CD8-positive, alpha-beta memory T cell (primary cell): ENCODE data around the gene KATNB1. TPM values are rescaled to one million over a fixed set of nuclear protein-coding genes. Genes with fewer than 3 reads are reported as not detected.

Source experiments
- CTCF ChIA-PET: fragments of 350-600 bp; sonication (Branson Sonifier 250); formaldehyde crosslinking; loops from one replicate; lab custom pipeline; 2021; ENCODE audit warnings: antibody characterized with exemption; lab: Charles Lee
- POLR2A ChIA-PET: fragments of 350-600 bp; sonication (Branson Sonifier 250); formaldehyde crosslinking; loops from one replicate; lab custom pipeline; 2021; ENCODE audit warnings: antibody characterized with exemption; lab: Charles Lee
- DNase-seq, 5 donors: peaks; one replicate each; pipeline versions ENCODE4 v3.0.0 to v3.0.0-alpha.2; 2020 to 2022; ENCODE audit warnings: mixed read lengths in 1 of 5
- H3K27ac ChIP-seq: one replicate; pipeline ENCODE4 v1.7.0; 2013; ENCODE audit warnings: low read depth, mild to moderate bottlenecking, low read length, moderate library complexity
- H3K27me3 ChIP-seq: 2 replicates; pipeline ENCODE4 v1.7.0; 2013; ENCODE audit warnings: low read length, mild to moderate bottlenecking; ENCODE audit not compliant: insufficient read depth, poor library complexity, severe bottlenecking
- H3K36me3 ChIP-seq: 2 replicates; pipeline ENCODE4 v1.7.0; 2013; ENCODE audit warnings: mild to moderate bottlenecking, low read length, moderate library complexity; ENCODE audit not compliant: insufficient read depth
- H3K4me1 ChIP-seq: 2 replicates; pipeline ENCODE4 v1.7.0; 2013; ENCODE audit warnings: mild to moderate bottlenecking, low read length, moderate library complexity; ENCODE audit not compliant: insufficient read depth
- H3K4me3 ChIP-seq: 2 replicates; pipeline ENCODE4 v1.7.0; 2013; ENCODE audit warnings: mild to moderate bottlenecking, low read length
- H3K9me3 ChIP-seq: 2 replicates; pipeline ENCODE4 v1.7.0; 2013; ENCODE audit warnings: mild to moderate bottlenecking, low read length
- H3K27ac Mint-ChIP-seq, 8 donors: one replicate each; pipeline ENCODE4 v1.8.0; 2020 to 2021; ENCODE audit warnings: mixed read lengths in 8 of 8, mild to moderate bottlenecking in 6 of 8, inconsistent platforms in 3 of 8, moderate library complexity in 3 of 8
- H3K27me3 Mint-ChIP-seq, 2 donors: one replicate each; pipeline ENCODE4 v1.8.0; 2020 to 2021; ENCODE audit warnings: mixed read lengths in 2 of 2, mild to moderate bottlenecking in 1 of 2, moderate library complexity in 1 of 2
- H3K36me3 Mint-ChIP-seq, 3 donors: one replicate each; pipeline ENCODE4 v1.8.0; 2020 to 2021; ENCODE audit warnings: mixed read lengths in 3 of 3, inconsistent platforms in 1 of 3, mild to moderate bottlenecking in 1 of 3
- H3K4me1 Mint-ChIP-seq, 3 donors: one replicate each; pipeline ENCODE4 v1.8.0; 2020 to 2021; ENCODE audit warnings: mixed read lengths in 3 of 3, inconsistent platforms in 1 of 3, mild to moderate bottlenecking in 1 of 3
- H3K4me3 Mint-ChIP-seq, 7 donors: one replicate each; pipeline ENCODE4 v1.8.0; 2020 to 2021; ENCODE audit warnings: mixed read lengths in 7 of 7, mild to moderate bottlenecking in 6 of 7, moderate library complexity in 4 of 7, inconsistent platforms in 2 of 7
- H3K9me3 Mint-ChIP-seq, 5 donors: one replicate each; pipeline ENCODE4 v1.8.0; 2020 to 2022; ENCODE audit warnings: mixed read lengths in 5 of 5, mild to moderate bottlenecking in 3 of 5, moderate library complexity in 2 of 5, inconsistent platforms in 1 of 5
- polyA plus RNA-seq: library from polyadenylated mRNA; unstranded; fragments of 300-500 nt; fragmentation: Illumina TruSeq; gene quantifications from one replicate; pipeline ENCODE4 v1.2.3, GENCODE V29; 2021
- total RNA-seq, 2 experiments: library from RNA; stranded (reverse); gene quantifications; one replicate each; pipeline ENCODE4 v1.2.3, GENCODE V29; 2021

Gene KATNB1
- total and polyA plus RNA-seq, 3 experiments from 2014 or later: 29.7 to 53.0 (median 50.2) TPM

DNA sequence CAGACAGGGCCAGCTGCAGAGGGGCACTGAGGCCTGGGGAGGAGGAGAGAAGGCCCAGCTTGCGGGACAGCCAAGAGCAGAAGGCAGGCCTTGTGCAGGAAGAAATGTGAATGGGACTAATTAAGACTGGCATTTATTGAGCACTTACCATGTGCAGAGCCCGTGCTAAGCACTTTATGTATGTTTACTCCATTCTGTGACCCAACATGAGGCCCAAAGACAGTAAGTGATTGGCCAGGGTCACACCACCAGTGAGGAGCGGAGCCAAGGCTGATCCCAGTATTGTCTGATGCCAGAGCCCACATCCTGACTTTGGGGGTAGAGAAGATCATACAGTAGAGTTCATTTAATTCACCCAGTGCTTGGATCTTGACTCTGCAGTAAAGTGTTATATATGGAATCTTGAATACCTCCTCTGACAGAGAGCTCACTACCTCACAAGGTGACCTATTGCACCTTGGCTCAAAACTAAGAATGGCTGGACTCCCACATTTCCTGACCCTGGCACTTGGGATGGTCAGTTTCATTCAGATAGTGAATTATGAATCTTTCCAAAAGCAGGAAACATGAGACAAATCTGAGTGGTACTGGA lies 13.6 kb downstream of the KATNB1 start:
- peaks cover 0 to 6% (median 5%) of the 10 kb centered on the region in 3 donors for H3K4me1 Mint-ChIP-seq
- H3K27me3 Mint-ChIP-seq: no peaks in the 10 kb centered on the region
- Histone ChIP-seq H3K4me3 (no peak overlapping the region), H3K9me3 (no peaks in the 10 kb centered on the region), H3K36me3 (no peaks in the 10 kb centered on the region), H3K4me1 (no peaks in the 10 kb centered on the region), H3K27ac (no peak overlapping the region), H3K27me3 (no peaks in the 10 kb centered on the region)
- no peak for DNase-seq
- ChIA-PET CTCF (no interaction called here), POLR2A (no interaction called here)
- no peak overlapping the region for H3K4me3 Mint-ChIP-seq
- peaks cover 0 to 46% (median 7%) of the 10 kb centered on the region in 3 donors for H3K36me3 Mint-ChIP-seq
- H3K9me3 Mint-ChIP-seq: no peaks in the 10 kb centered on the region
- H3K27ac Mint-ChIP-seq: peak overlapping the region in 3 of 8 donors; percentile 3 to 49 (median 23)

DNA sequence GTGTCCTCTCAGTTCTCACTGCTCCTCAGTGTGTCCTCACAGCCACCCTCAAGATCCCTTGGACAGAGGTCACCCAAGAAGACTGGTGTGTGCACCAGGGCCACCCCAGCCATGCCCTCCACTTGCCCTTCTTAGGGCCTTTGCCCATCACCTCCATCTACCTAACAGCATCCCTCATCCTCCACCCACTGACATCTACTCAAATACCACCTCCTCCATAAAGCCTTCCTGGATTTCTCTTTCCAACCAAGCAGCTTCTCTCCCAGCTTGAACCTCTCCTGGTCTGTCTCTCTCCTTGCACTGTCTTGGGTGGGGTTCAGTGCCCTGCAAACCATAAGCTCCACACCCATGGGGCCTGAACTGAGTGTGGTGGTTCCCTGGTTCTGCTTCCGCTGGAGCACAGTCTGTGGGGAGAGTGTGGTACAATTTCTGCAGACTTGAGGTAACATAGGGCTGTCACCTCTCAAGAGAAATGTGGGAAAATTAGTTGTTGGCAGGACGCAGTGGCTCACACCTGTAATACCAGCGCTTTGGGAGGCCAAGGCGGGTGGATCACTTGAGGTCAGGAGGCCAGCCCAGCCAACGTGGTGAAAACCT lies 14.4 kb downstream of the KATNB1 start:
- no peak overlapping the region for H3K27ac ChIP-seq
- ChIA-PET CTCF (no interaction called here), POLR2A (no interaction called here)
- Mint-ChIP-seq H3K36me3 (peaks cover 0 to 47% (median 7%) of the 10 kb centered on the region in 3 donors), H3K4me1 (peaks cover 0 to 6% (median 5%) of the 10 kb centered on the region in 3 donors), H3K4me3 (no peak overlapping the region), H3K9me3 (no peaks in the 10 kb centered on the region), H3K27ac (peak overlapping the region in 4 of 8 donors; percentile 11 to 85 (median 46)), H3K27me3 (no peaks in the 10 kb centered on the region)
- H3K36me3 ChIP-seq: no peaks in the 10 kb centered on the region
- no peaks in the 10 kb centered on the region for H3K27me3 ChIP-seq
- no peak for DNase-seq
- no peaks in the 10 kb centered on the region for H3K9me3 ChIP-seq
- no peaks in the 10 kb centered on the region for H3K4me1 ChIP-seq
- no peak overlapping the region for H3K4me3 ChIP-seq

DNA sequence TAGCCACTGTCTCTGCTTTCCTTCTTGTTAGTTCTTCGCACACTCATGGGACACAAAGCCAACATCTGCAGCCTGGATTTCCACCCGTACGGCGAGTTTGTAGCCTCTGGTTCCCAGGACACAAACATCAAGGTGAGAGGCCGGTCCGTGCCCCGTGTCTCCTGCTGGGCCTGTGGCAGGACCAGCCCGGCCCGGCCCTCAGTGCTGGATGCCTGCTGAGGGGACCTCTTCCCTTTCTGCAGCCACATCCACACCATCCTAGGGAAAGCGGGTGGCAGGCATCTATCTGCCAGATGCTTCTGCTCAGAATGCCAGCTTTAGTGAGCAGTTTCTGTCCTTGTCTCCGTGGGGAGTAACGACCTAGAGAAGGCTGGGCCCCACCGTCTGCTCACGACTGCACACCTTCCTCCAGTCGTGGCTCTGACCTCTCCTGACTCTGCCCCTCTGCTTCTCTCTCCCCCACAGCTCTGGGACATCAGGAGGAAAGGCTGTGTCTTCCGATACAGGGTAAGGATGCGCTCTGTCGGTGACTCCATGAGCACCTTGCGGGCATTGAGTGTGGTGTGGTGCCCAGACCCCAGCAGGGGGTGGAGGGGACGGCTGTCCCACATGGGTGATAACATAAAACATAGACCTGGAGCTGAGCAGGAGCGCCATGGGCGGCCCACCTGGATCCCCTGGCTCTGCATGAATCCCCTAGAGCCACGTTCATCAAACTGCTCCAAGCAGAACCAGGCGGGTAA lies 15.4 kb downstream of the KATNB1 start:
- no peak overlapping the region for H3K4me3 Mint-ChIP-seq
- H3K9me3 ChIP-seq: no peaks in the 10 kb centered on the region
- H3K27ac Mint-ChIP-seq: peak overlapping the region in 1 of 8 donors; percentile 58
- H3K9me3 Mint-ChIP-seq: no peaks in the 10 kb centered on the region
- H3K27me3 ChIP-seq: no peaks in the 10 kb centered on the region
- peaks cover 0 to 6% (median 5%) of the 10 kb centered on the region in 3 donors for H3K4me1 Mint-ChIP-seq
- H3K4me1 ChIP-seq: no peaks in the 10 kb centered on the region
- H3K36me3 ChIP-seq: no peaks in the 10 kb centered on the region
- ChIA-PET CTCF (no interaction called here), POLR2A (no interaction called here)
- no peaks in the 10 kb centered on the region for H3K27me3 Mint-ChIP-seq
- H3K27ac ChIP-seq: no peak overlapping the region
- DNase-seq: no peak
- H3K36me3 Mint-ChIP-seq: peaks cover 0 to 48% (median 7%) of the 10 kb centered on the region in 3 donors
- no peak overlapping the region for H3K4me3 ChIP-seq

DNA sequence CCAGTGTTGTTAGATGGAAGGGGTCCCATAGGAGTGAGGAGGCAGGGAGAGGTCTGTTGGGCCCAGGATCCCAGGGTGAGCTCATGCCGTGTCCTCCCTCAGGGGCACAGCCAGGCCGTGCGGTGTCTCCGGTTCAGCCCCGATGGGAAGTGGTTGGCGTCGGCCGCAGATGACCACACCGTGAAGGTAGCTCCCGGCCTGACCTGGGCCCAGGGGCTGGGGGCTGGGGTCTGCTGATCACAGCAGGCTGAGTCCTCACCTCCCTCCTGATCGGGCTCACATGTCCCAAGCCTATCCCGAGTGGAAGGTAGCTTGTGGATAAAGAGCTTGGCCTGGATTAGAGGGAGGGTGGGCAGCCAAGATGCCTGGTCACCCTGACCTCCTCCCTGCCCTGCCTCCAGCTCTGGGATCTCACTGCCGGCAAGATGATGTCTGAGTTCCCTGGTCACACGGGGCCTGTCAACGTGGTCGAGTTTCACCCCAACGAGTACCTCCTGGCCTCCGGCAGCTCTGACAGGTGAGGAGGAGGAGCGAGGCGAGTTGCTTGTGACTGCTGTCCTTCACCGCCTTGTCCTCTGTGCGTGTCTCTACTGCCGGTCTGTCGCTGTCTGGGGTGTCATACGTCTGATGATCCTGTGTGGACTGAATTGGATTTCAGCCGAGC lies 16.1 kb downstream of the KATNB1 start:
- no peaks in the 10 kb centered on the region for H3K27me3 ChIP-seq
- no peak overlapping the region for H3K4me3 ChIP-seq
- POLR2A ChIA-PET: no interaction called here
- Mint-ChIP-seq H3K36me3 (peaks cover 0 to 52% (median 7%) of the 10 kb centered on the region in 3 donors), H3K9me3 (no peaks in the 10 kb centered on the region), H3K27me3 (no peaks in the 10 kb centered on the region), H3K4me3 (no peak overlapping the region), H3K27ac (no peak overlapping the region), H3K4me1 (peaks cover 0 to 6% (median 5%) of the 10 kb centered on the region in 3 donors)
- no peaks in the 10 kb centered on the region for H3K4me1 ChIP-seq
- H3K9me3 ChIP-seq: no peaks in the 10 kb centered on the region
- CTCF ChIA-PET: no interaction called here
- no peak for DNase-seq
- H3K36me3 ChIP-seq: no peaks in the 10 kb centered on the region
- no peak overlapping the region for H3K27ac ChIP-seq

DNA sequence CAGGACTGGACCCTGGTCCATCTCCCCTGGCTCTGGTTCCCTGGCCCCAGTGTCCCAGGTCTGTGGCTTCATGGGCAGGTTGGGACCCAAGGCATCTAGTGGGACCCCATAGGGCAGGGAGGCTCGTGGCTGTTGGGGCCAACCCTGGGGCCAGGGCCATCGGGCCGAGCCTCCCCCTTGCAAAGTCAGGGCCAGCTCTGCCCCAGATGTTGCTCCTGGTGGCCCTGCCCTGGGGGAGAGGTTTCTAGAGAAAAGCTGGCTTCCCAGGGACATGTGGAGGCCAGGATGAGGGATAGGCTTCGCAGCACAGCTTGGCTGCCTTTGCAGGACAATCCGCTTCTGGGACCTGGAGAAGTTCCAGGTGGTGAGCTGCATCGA lies 16.6 kb downstream of the KATNB1 start:
- no peak overlapping the region for H3K4me3 Mint-ChIP-seq
- Histone ChIP-seq H3K36me3 (no peaks in the 10 kb centered on the region), H3K4me1 (no peaks in the 10 kb centered on the region), H3K27me3 (no peaks in the 10 kb centered on the region), H3K4me3 (no peak overlapping the region), H3K27ac (no peak overlapping the region), H3K9me3 (no peaks in the 10 kb centered on the region)
- peaks cover 0 to 7% (median 5%) of the 10 kb centered on the region in 3 donors for H3K4me1 Mint-ChIP-seq
- H3K27me3 Mint-ChIP-seq: no peaks in the 10 kb centered on the region
- H3K36me3 Mint-ChIP-seq: peaks cover 0 to 50% (median 7%) of the 10 kb centered on the region in 3 donors
- ChIA-PET CTCF (no interaction called here), POLR2A (no interaction called here)
- no peaks in the 10 kb centered on the region for H3K9me3 Mint-ChIP-seq
- no peak for DNase-seq
- no peak overlapping the region for H3K27ac Mint-ChIP-seq

DNA sequence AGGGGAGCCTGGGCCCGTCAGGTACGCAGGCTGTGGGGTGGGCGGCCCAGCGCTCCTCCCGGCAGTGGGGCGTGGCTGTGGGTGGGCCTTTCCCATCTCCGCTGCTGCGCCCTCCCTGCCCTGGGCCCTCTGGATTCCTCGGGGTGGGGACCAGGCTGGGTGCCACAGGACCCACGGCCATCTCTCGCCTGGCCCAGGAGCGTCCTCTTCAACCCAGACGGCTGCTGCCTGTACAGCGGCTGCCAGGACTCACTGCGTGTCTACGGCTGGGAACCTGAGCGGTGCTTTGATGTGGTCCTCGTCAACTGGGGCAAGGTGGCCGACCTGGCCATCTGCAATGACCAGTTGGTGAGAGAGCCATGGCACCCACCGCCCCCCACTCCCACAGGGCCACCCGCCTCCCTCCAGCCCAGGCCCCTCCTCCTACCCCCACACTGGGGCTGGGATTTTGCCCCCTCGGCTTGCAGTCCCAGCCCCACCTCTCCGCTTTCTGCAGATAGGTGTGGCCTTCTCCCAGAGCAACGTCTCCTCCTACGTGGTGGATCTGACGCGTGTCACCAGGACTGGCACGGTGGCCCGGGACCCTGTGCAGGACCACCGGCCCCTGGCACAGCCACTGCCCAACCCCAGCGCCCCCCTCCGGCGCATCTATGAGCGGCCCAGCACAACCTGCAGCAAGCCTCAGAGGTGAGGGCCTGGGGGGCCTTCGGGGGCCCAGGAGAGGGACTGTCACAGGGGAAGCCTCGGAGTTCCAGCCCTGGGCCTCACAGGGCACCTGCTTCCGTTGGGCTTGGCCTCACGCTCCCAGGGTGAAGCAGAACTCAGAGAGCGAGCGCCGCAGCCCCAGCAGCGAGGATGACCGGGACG lies 17.2 kb downstream of the KATNB1 start:
- ChIA-PET POLR2A (no interaction called here), CTCF (no interaction called here)
- no peak for DNase-seq
- Mint-ChIP-seq H3K9me3 (no peaks in the 10 kb centered on the region), H3K4me1 (peaks cover 0 to 8% (median 5%) of the 10 kb centered on the region in 3 donors), H3K27me3 (no peaks in the 10 kb centered on the region), H3K27ac (no peak overlapping the region), H3K36me3 (peaks cover 0 to 47% (median 3%) of the 10 kb centered on the region in 3 donors), H3K4me3 (no peak overlapping the region)
- Histone ChIP-seq H3K27me3 (no peaks in the 10 kb centered on the region), H3K36me3 (no peaks in the 10 kb centered on the region), H3K4me1 (no peaks in the 10 kb centered on the region), H3K9me3 (no peaks in the 10 kb centered on the region), H3K4me3 (no peak overlapping the region), H3K27ac (no peak overlapping the region)

DNA sequence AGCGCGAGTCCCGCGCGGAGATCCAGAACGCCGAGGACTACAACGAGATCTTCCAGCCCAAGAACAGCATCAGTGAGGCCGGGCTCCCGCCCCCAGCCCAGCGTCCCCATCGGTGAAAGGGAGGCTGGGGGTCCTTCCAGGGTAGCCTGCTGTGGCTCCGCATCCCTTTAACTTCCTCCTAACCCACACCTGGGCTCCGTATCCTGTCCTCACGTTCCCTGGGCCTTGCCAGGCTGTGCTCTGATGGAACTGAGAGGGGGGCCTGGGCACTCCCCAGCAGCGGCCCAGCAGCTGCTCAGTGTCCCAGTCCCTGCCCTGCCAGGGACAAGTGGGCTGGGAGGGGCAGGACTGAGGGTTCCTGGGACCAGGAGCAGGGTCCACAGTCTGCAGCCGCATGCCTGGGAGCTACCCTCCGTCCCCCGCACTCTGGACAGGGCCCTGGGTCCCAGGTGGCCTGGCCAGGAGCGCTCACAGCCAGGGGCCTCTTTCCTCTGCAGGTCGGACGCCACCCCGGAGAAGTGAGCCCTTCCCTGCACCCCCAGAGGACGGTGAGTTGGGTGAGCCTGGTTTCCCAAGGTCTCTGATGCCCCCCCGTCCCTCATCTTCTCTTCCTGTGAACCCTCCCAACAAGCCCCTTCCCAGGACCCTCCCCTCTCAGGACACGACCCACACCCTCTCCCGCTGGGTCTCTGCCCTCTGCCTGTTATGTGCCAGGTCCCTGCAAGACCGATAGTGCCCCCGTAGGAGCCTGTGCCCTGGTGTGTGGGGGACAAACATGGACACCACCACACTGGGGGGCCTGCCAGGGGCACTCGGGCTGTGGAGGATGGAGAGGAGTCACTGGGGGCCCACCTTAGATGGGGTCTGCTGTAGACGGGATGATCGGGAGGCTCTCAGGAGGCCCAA lies 18.1 kb downstream of the KATNB1 start:
- Mint-ChIP-seq H3K27ac (peak overlapping the region in 3 of 8 donors; percentile 46 to 86 (median 85)), H3K4me1 (peaks cover 0 to 11% (median 5%) of the 10 kb centered on the region in 3 donors), H3K27me3 (no peaks in the 10 kb centered on the region), H3K4me3 (no peak overlapping the region), H3K9me3 (no peaks in the 10 kb centered on the region), H3K36me3 (peaks cover 0 to 47% (median 3%) of the 10 kb centered on the region in 3 donors)
- Histone ChIP-seq H3K4me1 (no peaks in the 10 kb centered on the region), H3K9me3 (no peaks in the 10 kb centered on the region), H3K27ac (no peak overlapping the region), H3K4me3 (no peak overlapping the region), H3K27me3 (no peaks in the 10 kb centered on the region), H3K36me3 (no peaks in the 10 kb centered on the region)
- peak in 1 of 5 donors; percentile 44 for DNase-seq
- POLR2A ChIA-PET: no interaction called here
- CTCF ChIA-PET: no interaction called here
